ENCODE data around the gene DISC1.

Gene DISC1

DNA sequence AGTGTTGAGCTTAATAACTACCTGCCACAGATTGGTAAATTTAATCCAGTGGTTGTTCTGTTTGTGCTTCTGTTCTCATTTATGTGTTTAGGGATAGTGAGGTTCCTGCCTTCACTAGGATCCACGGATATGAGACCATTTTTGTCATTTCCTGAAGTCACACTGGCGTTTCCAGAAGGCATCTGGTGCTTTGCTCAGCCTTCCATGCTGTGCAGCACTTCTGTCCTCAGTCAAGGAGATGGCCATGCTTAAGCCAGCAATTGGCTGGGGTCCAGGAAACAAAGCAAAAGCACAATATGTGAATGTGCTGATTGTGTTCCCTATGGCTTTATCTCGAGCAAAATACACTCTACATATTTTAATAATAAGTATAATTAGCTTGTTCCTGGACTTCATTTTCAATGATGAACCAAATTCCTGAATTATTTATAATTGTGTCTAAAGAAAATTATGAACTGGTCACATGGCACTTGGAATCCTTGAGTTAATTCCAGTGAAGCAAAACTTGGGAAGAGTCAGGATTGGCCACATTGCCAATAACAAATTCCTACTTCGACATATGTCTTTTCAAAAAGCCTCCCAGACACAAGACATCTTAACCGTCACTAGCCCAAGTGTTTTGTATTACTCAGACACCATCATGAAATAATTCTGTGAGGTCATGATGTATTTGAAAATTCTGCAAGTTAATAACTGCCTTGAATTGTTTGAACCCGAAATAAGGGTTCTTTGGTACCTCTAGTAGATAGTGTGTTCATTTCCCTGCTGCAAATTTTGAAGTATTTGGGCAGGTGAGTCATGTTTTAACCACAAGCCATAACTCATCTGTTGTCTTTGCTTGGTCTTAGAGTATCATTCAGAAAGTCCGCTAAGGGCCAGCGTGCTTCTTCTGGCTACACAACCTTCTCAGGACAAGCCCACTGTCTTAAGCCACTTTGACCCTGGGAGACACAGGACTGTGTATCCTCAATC lies 412.4 kb downstream of the DISC1 start:
- no peak for DNase-seq (ENCODE audit: low read depth, low spot score)

DNA sequence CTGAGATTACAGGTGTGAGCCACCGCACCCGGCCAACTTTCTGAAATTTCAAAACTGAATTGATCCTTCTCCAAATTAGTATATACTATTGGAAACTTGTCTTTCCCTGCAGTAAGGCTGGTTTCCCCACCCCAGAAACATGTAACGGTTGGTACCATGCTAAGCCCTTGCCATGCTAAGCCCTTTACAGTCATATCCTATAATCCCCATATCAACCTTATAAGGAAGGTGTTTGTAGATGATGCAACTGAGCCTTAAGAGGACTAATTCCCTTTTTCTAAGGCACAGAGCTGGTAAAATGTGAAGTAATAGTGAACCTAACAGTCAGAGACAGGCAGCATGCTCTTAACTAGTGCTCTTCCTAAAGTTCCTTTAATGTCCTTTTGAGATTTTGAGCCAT lies 413.7 kb downstream of the DISC1 start:
- no peak for DNase-seq (ENCODE audit: low read depth, low spot score)

DNA sequence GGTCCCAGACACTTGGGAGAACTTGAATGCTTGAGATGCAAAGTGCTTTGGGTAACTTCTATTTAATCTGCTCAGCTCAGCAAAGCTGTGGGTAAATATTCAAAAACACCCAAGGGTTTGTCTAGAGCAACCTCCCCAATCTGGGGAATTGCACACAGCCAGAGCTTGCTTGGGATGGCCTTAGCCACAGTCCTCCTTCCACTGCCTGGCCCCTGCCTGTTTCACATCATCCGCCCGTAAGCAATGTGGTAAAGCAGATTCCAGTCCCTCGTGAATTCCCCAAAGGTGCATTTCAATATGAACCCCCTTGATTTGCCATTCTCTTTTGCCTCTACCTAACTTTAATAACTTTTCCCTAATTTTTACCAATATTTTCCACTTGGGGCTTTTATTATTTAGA lies 418.1 kb downstream of the DISC1 start:
- DNase-seq (ENCODE audit: low read depth, low spot score) = no peak

DNA sequence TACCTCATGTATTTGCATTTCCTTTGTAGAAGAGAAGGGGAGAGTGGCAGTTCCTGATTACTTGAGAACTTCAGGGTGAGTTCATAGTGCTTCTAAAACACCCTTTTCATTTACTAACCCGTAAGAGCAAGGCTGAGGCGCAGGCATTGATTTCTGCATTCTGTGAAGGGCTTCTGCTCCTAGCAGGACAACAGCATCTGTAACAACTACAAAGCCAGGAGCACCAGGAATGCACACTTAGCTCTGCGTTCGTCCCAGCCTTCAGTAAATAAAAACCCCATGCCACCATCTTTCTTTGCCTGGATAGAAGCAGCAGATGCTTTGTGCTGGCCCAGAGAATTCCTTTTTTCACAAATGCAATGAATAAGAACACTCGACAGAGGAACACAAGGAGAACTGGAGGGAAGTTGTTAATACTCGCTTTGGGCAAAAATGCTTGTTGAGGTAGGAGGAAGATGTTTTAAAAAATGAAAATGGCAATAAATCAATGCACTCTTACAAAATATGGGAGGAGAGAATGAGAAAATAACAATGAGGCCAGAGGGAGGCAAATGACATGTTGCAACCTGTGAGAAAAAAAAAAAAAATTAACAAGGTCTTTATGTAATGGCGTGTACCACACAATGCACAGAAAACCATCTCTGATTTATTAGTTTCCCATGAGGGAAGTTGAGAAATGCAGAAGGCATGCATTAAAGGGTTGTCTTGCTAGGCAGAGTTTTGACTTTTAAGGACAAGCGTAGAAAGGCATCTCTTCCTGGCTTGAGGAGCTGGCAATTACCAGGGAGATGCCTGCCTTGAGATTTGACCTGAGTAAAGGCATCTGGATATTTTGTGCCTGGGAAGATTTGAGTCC lies 418.8 kb downstream of the DISC1 start:
- DNase-seq (ENCODE audit: low read depth, low spot score) = no peak

DNA sequence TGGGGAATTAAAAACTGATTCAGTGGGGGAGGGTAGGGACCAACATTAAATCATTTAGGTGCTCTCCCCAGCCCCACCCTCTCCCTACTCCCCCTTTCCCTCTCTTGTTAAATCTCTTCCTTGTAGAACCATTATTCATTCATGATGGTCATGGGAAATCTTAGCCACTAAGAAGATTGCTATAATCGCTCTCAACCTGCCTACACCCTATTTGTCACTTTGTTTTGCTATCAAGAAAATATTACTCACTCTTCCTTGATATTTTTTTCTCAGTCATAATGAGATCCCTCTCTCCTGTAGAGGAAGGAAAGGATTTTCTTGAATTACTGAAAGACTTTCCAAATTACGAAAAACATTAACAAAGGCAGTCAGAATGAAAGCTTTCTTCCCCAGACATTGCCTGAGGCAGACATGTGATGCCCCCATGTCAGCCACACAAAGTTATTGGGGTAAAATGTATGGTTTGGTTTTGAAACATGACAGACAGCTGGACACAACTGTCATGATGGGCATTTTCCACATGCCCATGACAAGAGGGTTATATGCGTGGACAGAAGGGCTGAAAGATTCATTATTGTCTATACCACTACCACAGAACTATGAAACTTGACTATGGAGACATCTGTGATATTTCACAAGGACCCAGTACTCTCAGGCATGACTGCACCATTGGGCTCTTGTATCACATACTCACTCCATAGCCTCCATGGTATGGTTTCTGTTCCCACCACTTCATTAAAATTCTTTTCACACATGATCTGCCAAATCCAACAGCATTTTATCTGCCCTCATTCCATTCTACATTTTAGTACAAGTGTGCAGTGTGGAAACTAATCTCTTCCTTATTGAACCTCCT lies 420.1 kb downstream of the DISC1 start:
- no peak for DNase-seq (ENCODE audit: low read depth, low spot score)

DNA sequence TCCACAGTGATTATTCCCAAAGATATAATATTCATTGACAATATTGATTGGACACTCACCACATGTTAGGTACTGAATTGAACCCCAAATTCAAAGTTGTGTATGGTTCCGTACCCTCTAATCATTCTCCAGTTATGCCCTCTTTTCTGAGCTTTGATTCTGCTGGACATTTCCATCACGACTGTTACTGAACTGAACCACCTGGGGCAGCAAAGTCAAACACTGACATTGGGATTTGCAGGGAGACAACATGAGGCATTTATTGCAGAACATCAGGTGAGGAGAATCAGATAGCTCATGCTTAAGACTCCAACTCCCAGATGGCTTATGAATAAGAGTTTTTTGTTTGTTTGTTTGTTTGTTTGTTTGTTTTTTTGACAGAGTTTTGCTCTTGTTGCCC lies 420.9 kb downstream of the DISC1 start:
- no peak for DNase-seq (ENCODE audit: low read depth, low spot score)

DNA sequence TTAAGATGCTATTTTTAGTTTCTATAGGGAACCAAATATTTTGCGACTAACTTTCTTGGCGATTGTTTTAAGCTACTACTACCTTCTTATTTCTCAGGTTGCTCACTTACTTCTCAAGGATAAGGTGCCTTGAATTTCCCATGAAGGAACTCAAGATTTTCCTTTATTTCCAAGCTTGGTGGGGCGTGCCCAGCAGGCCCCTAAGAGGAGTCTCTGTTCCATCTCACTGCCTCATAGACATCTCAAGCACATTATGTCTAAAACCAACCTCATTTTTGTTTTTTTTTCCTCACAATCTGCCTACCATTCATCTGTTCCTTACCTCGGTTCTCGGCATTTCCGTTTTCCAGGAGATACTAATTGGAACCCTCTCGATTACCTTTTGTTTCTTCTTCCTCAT lies 421.9 kb downstream of the DISC1 start:
- no peak for DNase-seq (ENCODE audit: low read depth, low spot score)

DNA sequence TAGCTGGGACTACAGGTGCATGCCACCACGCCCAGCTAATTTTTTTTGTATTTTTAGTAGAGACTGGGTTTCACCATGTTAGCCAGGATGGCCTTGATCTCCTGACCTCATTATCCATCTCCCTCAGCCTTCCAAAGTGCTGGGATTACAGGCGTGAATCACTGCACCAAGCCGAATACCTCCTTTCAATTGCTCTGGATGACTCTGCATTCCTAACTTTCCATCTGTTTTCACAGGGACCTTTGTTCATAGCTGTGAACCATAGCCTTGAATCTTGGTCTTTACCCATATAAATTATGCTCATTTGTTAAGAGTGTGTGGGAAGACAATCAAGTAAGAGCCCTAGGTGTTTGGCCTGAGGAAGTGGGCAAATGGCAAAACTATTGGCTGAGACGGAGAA lies 422.7 kb downstream of the DISC1 start:
- DNase-seq (ENCODE audit: low read depth, low spot score) = no peak

DNA sequence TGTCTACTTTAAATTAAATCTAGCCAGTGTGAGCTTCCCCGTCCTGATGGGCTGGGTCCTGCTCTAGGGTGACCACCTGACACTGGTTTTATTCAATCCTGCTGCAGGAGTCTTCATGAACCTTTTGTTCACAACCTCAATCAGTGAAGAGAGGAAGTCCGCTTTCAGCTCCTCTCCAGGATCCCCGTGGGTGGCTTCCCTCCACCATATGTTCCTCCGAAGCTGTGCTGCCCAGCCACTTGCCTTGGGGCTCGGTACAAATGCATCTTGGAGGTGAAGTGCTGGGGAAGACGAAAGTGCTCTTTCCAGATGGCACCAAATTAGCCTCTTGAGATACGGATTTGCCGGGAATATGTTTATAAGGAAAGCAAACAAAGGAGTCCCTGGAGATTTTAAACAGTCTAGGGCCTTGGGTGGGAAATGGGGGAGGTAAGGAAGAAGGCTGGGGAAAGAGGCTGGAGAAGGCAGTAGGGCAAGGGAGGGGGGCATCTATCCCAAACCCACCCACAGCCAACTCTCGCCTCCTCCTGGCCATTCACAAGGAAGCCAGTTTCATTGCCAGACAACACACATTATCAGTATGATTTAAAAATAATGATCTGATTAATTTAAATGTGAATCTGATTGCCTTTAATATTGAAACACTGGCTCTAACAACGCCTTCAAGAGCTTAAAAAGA lies 430.8 kb downstream of the DISC1 start:
- no peak for DNase-seq (ENCODE audit: low read depth, low spot score)

DNA sequence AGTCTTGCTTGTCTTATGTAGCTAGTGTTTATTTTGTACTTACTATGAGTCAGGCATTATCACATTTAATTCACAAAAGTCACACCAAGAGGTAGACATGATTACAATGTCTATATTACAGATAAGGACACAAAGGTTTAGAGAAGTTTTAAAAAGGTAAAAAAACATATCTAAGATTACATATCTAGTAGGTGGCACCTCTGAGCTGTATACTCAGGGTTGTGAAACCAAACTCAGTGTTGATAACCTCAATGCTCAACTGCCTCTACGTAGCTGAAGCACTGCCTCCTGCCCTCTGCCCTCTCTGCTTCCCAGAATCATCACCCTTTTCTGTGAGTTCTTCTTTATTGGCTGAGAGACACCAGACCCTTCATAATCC lies 431.3 kb downstream of the DISC1 start:
- no peak for DNase-seq (ENCODE audit: low read depth, low spot score)

DNA sequence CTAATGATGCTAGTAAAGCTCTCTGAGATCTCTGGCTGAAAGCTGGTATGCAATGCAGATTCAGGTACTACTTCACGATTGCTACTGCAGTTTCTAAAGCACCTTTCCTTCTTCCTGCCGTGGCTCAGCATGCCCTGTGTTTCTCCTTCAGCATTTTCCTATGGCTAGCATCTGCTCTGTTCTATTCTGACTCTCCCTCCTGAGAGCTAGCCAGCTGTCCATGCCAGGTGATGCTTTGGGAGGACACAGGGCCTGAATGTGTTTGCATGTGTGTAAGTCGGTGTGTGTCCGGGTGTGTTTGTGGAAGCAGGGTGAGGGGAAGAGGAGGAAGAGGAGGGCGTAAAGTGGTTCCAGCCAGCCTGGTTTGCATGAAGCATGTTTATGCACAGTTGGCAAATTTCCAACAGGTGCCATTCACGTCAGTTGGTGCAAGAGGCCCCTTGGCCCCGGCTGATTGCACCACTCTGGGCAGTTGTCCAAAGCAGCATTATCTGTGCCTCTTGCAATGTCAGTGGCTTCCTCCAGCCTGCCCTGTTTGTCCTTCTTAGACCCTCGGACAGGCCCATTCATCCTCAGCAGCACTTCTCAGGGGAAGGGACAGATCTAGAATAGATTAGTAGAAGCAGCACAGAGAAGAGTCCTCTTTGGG lies 433.3 kb downstream of the DISC1 start:
- no peak for DNase-seq (ENCODE audit: low read depth, low spot score)

DNA sequence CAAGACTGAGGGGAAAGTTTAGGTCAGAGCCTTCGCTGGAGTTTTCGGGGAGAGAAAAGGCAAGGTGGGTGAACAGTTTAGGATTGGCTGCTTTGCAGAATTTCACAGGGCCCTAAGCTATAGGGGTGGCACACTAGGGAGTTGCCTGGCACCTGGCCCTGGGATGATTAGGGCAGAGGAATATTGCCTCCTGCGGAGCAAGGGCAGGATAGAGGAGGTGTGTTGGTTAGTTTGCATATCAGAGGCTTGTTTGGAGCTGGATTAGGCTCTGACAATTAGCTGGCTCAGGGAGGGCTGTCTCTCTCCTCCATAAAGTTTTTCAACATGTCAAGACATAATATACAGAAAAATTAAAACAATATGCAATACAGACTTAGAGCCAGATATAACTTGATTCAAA lies 436.4 kb downstream of the DISC1 start:
- no peak for DNase-seq (ENCODE audit: low read depth, low spot score)

DNA sequence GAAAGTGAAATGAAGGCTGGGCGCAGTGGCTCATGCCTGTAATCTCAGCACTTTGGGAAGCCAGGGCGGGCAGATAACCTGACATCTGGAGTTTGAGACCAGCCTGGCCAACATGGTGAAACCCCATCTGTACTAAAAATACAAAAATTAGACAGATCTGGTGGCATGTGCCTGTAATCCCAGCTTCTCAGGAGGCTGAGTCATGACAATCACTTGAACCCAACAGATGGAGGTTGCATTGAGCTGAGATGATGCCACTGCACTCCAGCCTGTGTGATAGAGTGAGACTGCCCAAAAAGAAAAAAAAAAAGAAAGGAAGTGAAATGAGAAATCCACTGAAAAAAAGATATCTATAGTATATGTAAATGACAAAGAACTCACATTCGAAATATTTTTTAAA lies 439.9 kb downstream of the DISC1 start:
- DNase-seq (ENCODE audit: low read depth, low spot score) = no peak

DNA sequence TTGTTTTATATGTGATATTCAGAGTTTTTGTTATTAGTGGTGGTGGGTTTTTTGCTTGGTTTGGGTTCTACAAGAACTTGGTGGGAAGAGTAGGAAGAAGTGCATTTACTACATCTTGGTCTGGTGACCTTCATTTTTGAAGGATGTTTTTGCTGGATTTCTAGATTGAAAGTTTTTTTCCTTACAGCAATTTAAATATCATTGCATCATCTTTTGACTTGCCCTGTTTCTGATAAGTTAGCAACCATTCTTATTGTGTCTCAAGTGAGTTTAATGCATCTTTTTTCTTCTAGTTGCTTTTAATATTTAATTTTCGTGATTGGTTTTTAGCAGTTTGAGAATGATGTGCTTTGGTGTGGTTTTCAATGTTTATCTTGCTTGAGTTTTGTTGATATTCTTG lies 447.7 kb downstream of the DISC1 start:
- no peak for DNase-seq (ENCODE audit: low read depth, low spot score)

DNA sequence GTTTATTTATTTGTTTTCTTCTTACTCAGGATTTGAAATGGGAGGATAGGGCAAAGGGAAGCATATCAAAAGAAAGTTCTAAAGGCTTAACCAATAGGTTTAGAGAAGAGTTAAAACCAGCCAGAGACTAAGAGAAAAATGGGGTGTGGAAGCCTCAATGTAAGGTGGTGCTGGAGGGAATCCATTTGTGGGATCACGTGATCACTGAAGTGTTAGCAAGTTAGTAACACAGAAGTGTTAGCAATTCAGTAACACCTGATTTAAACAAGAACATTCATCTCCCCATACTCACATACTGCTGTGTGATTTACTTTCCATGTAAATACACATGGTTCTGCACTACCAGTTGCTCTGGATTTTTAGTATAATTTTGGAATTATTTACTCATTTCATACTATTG lies 451.2 kb downstream of the DISC1 start:
- DNase-seq (ENCODE audit: low read depth, low spot score) = no peak

DNA sequence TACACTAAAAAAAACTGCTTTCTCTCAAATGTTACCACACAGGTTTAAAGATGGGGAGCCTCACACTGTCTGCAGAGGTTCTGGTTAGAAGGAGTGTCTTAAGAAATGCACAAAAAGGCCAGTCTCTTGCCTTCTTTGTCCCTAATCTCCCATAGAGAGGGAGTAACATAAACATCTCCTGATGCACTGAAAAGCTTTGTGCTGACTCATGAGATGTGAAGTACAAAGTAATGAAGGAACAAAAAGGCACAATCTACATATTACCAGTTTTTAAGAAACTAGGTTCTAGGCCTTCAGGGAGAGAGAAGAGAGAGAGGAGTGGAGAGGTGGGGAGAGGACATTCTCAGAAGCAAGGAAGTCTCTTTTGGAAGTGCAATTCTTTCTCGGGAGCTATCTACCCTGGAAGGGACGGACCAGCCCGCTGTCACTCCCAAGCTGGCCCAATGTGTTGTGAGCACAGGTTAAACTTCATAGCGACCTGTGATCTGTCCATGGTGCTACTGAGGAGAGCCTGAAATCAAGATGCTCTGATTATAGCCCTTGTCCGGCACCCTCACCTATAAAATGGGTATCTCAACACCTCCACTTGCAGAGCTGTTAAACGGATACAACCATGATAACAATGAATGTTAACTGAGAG lies 458.1 kb downstream of the DISC1 start:
- peak; percentile 68 for DNase-seq (ENCODE audit: low read depth, low spot score)

DNA sequence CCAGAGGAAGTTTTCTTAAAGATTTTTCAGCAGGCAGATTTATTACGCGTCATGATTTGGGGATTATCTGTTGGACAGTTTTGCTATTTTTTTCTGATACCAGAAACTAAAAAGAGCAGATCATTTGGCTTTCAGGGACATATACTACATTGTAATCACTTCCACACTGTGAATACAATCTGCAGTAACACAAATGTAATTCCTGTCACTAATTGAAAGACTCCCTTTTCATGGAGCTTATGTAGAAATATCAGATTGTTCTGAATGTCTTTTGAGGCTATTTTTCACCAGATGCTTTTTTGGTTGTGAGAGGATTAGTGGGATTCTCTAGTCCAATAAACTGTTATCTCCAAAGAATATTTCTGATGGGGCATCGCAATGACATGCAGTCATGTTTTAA lies 464.2 kb downstream of the DISC1 start:
- no peak for DNase-seq (ENCODE audit: low read depth, low spot score)

Measured in ELF-1 (cell line).